ENCODE measurements around the gene EPOP. TPM values are rescaled to one million over a fixed set of nuclear protein-coding genes. Genes with fewer than 3 reads are reported as not detected.

The EPOP gene
- polyA plus RNA-seq, 1 donor from 2014 or later = not detected

Other genes starting within 250 kb of the EPOP start
- gene ARHGAP23, start 246.5 kb downstream of the EPOP start, polyA plus RNA-seq = not detected
- gene SRCIN1, start 69.0 kb downstream of the EPOP start, polyA plus RNA-seq = not detected
- 7.9 TPM for gene MLLT6, start 30.3 kb upstream of the EPOP start, polyA plus RNA-seq
- gene CISD3, start 55.4 kb upstream of the EPOP start, polyA plus RNA-seq = 29.1 TPM
- gene PCGF2, start 73.4 kb upstream of the EPOP start, polyA plus RNA-seq = not detected
- 426 TPM for gene PSMB3, start 77.8 kb upstream of the EPOP start, polyA plus RNA-seq
- gene PIP4K2B, start 124.6 kb upstream of the EPOP start, polyA plus RNA-seq = 11.5 TPM
- gene CWC25, start 150.4 kb upstream of the EPOP start, polyA plus RNA-seq = 17.1 TPM
- gene RPL23, start 178.8 kb upstream of the EPOP start, polyA plus RNA-seq = 1,385 TPM
- 44.5 TPM for gene LASP1, start 195.1 kb upstream of the EPOP start, polyA plus RNA-seq